ENCODE data around the gene PTH1R. TPM values are rescaled to one million over a fixed set of nuclear protein-coding genes. Genes with fewer than 3 reads are reported as not detected.

The PTH1R gene
- total and polyA plus RNA-seq, 10 of the 15 experiments (the other 5 are each of a cell fraction or from before 2014, with no cell fraction given): not detected

- TF ChIP-seq ZNF207 (IDR thresholded peaks at IDR 0.05; ENCODE audit: borderline replicate concordance) (no peak), TCF3 (IDR thresholded peaks at IDR 0.05; ENCODE audit: borderline replicate concordance, insufficient read depth, low read depth, low read length) (no peak), KDM1A (IDR thresholded peaks at IDR 0.05; ENCODE audit: borderline replicate concordance) (no peak)
Measured at GRCh38 chr3:46893146-46893748, 15.7 kb downstream of the PTH1R start (continued).

GRCh38 chr3:46893763-46894162, 16.2 kb downstream of the PTH1R start:
- no peaks in the 10 kb centered on the region for H3K9me3 ChIP-seq (replicated peaks; ENCODE audit: control insufficient read depth, insufficient read depth, low read length)
- no peaks in the 10 kb centered on the region for H3K36me3 ChIP-seq (ENCODE audit: control insufficient read depth in 2 of 2, insufficient read depth in 2 of 2, low read length in 1 of 2)
- CTCF ChIA-PET: interaction anchor here (0.6 to 1.9 kb wide), 5 partner anchors 15 to 198 kb away, joined by 3 to 4 read pairs (median 3); partner anchors contain the start of gene PTH1R
- no peaks in the 10 kb centered on the region for H3K79me2 ChIP-seq (ENCODE audit: control insufficient read depth, insufficient read depth, low read length)
- no peak overlapping the region for H3K27ac ChIP-seq (ENCODE audit: control insufficient read depth, insufficient read depth)
- SMC1A ChIA-PET (ENCODE audit: uncharacterized antibody, unreplicated experiment): interaction anchor here (2.5 kb wide), 1 partner anchor 26 kb away, joined by 16 read pairs; no protein-coding TSS in a partner anchor
- intact Hi-C loops (cut with micrococcal nuclease; ENCODE audit: unreplicated experiment) (no loop called here), in situ Hi-C loops (cut with MboI) (no loop called here)
- H3K27me3 ChIP-seq (replicated peaks in 1 of 2; ENCODE audit: control insufficient read depth in 2 of 2, insufficient read depth in 2 of 2, low read length in 1 of 2): peaks cover 2 to 3% of the 10 kb centered on the region in 2 experiments; a peak in 3 of 4 replicates
- peaks cover 3% of the 10 kb centered on the region; the same call in 1 of the 2 replicates for H4K20me1 ChIP-seq (ENCODE audit: control insufficient read depth, insufficient read depth)
- RAD21 ChIA-PET (ENCODE audit: unreplicated experiment): interaction anchor here (0.6 to 1.8 kb wide), 4 partner anchors 16 to 552 kb away, joined by 3 to 4 read pairs (median 4); no protein-coding TSS in a partner anchor
- H3K4me1 ChIP-seq (ENCODE audit: control insufficient read depth, insufficient read depth, low read length): no peaks in the 10 kb centered on the region; the same call in 1 of the 2 replicates
- H3K4me3 ChIP-seq: no peak overlapping the region
- FAIRE-seq (no peak), ATAC-seq (no peak), DNase-seq (ENCODE audit: low read depth, low spot score) (no peak)
- no peak overlapping the region for H3K4me2 ChIP-seq (ENCODE audit: control insufficient read depth, insufficient read depth)
- 19% methylated on average over 9 of the region's 9 CpGs for WGBS (ENCODE audit: insufficient coverage, insufficient replicate concordance, low lambda C conversion rate, missing lambda C conversion rate)
- no peak overlapping the region for H3K9ac ChIP-seq (ENCODE audit: control insufficient read depth, insufficient read depth, low read length)
- POLR2A ChIA-PET: no interaction called here
- BruUV-seq (replicated peaks): no TSS peak
- no peak for TF ChIP-seq USF2 (IDR thresholded peaks at IDR 0.05; ENCODE audit: borderline replicate concordance, low read depth, low read length)
- TF ChIP-seq SPI1 (IDR thresholded peaks at IDR 0.05; ENCODE audit: borderline replicate concordance, insufficient read depth, low read depth, low read length): peak; percentile 19; the same call in 1 of the 2 replicates
- TF ChIP-seq SUPT20H (IDR thresholded peaks at IDR 0.05; ENCODE audit: borderline replicate concordance, control insufficient read depth, low read depth, low read length): no peak
- no peak for TF ChIP-seq ZBTB4 (CRISPR knock-in tag; IDR thresholded peaks at IDR 0.05)
- no peak for TF ChIP-seq ZNF274 (IDR thresholded peaks at IDR 0.05; ENCODE audit: insufficient read depth, insufficient read length)
- no peak for TF ChIP-seq LARP7 (IDR thresholded peaks at IDR 0.05)
- TF ChIP-seq IKZF1 (conservative IDR thresholded peaks at IDR 0.05): peak; percentile 55; the same call in 1 of the 2 replicates
- peak; percentile 95 for TF ChIP-seq ATF7 (IDR thresholded peaks at IDR 0.05; ENCODE audit: low read depth)
- TF ChIP-seq ZNF24 (IDR thresholded peaks at IDR 0.05): no peak
- peak; percentile 46 for TF ChIP-seq NR2F1 (conservative IDR thresholded peaks at IDR 0.05)
- TF ChIP-seq IKZF2 (IDR thresholded peaks at IDR 0.05): peak; percentile 23 to 29; a peak in 2 of 4 replicates
- no peak overlapping the region for H2AFZ ChIP-seq (ENCODE audit: control insufficient read depth, low read depth, low read length)

All from GM12878 (cell line).